ENCODE data around the gene ZNF329. TPM values are rescaled to one million over a fixed set of nuclear protein-coding genes. Genes with fewer than 3 reads are reported as not detected.
"Not testable (repeated sequence)": the region's sequence is repeated elsewhere in the genome, so short reads cannot be mapped to it uniquely, and the experiment has no call there.

ZNF329 gene
- total and polyA plus RNA-seq, 2 donors from 2014 or later = 8.4 to 12.5 TPM

DNA sequence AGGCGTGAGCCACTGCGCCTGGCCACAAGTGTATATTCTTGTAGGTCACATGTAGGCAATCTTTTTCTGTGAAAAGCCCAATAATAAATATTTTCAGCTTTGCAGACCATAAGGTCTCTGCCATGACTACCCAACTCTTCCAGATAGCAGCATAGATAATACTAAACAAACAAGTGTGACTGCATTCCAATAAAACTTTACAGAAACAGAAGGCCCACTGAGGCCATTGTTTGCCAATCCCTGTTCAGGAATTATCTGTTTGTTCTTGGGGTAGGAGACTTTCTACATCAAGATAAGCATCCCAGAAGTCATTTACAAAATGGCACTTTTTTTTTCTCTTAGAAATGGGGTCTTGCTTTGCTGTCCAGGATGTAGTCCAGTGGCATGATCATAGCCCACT, 2.8 kb upstream of the ZNF329 start:
- FAIRE-seq (no peak), DNase-seq (no peak)
- Histone ChIP-seq H3K4me3 (ENCODE audit: low read length in 3 of 3) (peak overlapping the region in 2 of 3 donors; percentile 84 to 88), H3K4me1 (ENCODE audit: control insufficient read depth in 2 of 3, insufficient read depth in 2 of 3, low read depth in 1 of 3, low read length in 3 of 3) (peaks cover 0 to 18% (median 6%) of the 10 kb centered on the region in 3 donors), H3K9ac (ENCODE audit: low read length in 3 of 3) (peak overlapping the region in 1 of 3 donors; percentile 92), H3K27ac (ENCODE audit: low read depth in 2 of 2, low read length in 2 of 2) (no peak overlapping the region), H3K9me3 (ENCODE audit: control insufficient read depth in 2 of 3, insufficient read depth in 1 of 3, low read length in 3 of 3) (no peaks in the 10 kb centered on the region), H3K27me3 (ENCODE audit: control insufficient read depth, insufficient read depth, low read length) (no peaks in the 10 kb centered on the region), H3K36me3 (ENCODE audit: control insufficient read depth in 2 of 3, insufficient read depth in 3 of 3, low read length in 3 of 3) (no peaks in the 10 kb centered on the region)
- TF ChIP-seq, protein P1, sequence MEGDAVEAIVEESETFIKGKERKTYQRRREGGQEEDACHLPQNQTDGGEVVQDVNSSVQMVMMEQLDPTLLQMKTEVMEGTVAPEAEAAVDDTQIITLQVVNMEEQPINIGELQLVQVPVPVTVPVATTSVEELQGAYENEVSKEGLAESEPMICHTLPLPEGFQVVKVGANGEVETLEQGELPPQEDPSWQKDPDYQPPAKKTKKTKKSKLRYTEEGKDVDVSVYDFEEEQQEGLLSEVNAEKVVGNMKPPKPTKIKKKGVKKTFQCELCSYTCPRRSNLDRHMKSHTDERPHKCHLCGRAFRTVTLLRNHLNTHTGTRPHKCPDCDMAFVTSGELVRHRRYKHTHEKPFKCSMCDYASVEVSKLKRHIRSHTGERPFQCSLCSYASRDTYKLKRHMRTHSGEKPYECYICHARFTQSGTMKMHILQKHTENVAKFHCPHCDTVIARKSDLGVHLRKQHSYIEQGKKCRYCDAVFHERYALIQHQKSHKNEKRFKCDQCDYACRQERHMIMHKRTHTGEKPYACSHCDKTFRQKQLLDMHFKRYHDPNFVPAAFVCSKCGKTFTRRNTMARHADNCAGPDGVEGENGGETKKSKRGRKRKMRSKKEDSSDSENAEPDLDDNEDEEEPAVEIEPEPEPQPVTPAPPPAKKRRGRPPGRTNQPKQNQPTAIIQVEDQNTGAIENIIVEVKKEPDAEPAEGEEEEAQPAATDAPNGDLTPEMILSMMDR (IDR thresholded peaks at IDR 0.05; ENCODE audit: borderline replicate concordance, extremely low read depth, insufficient read depth) = no peak
- intact Hi-C loops (cut with DNase I) = no loop called here

GRCh38 chr19:58147475-58147874, 3.1 kb downstream of the ZNF329 start:
- H3K9ac ChIP-seq (ENCODE audit: low read length in 3 of 3); H3K27me3 ChIP-seq (ENCODE audit: control insufficient read depth, insufficient read depth, low read length); H3K27ac ChIP-seq (ENCODE audit: low read depth in 2 of 2, low read length in 2 of 2); H3K4me1 ChIP-seq (ENCODE audit: control insufficient read depth in 2 of 3, insufficient read depth in 2 of 3, low read depth in 1 of 3, low read length in 3 of 3); H3K36me3 ChIP-seq (ENCODE audit: control insufficient read depth in 2 of 3, insufficient read depth in 3 of 3, low read length in 3 of 3); FAIRE-seq; DNase-seq; intact Hi-C loops (cut with DNase I); H3K4me3 ChIP-seq (ENCODE audit: low read length in 3 of 3): not testable (repeated sequence)
- H3K9me3 ChIP-seq (ENCODE audit: control insufficient read depth in 2 of 3, insufficient read depth in 1 of 3, low read length in 3 of 3) = peaks cover 2 to 19% (median 7%) of the 10 kb centered on the region in 3 donors

GRCh38 chr19:58145849-58146248, 4.7 kb downstream of the ZNF329 start:
- H3K4me3 ChIP-seq (ENCODE audit: low read length in 3 of 3) = no peak overlapping the region
- TF ChIP-seq, protein P1 (IDR thresholded peaks at IDR 0.05; ENCODE audit: borderline replicate concordance, extremely low read depth, insufficient read depth) = no peak
- no peak overlapping the region for H3K9ac ChIP-seq (ENCODE audit: low read length in 3 of 3)
- no peak overlapping the region for H3K27ac ChIP-seq (ENCODE audit: low read depth in 2 of 2, low read length in 2 of 2)
- no peak for FAIRE-seq
- intact Hi-C loops (cut with DNase I) = no loop called here
- H3K27me3 ChIP-seq (ENCODE audit: control insufficient read depth, insufficient read depth, low read length) = no peaks in the 10 kb centered on the region
- peaks cover 0 to 3% (median 0%) of the 10 kb centered on the region in 3 donors for H3K4me1 ChIP-seq (ENCODE audit: control insufficient read depth in 2 of 3, insufficient read depth in 2 of 3, low read depth in 1 of 3, low read length in 3 of 3)
- peaks cover 4 to 18% (median 6%) of the 10 kb centered on the region in 3 donors for H3K36me3 ChIP-seq (ENCODE audit: control insufficient read depth in 2 of 3, insufficient read depth in 3 of 3, low read length in 3 of 3)
- H3K9me3 ChIP-seq (ENCODE audit: control insufficient read depth in 2 of 3, insufficient read depth in 1 of 3, low read length in 3 of 3) = peaks cover 8 to 30% (median 10%) of the 10 kb centered on the region in 3 donors
- no peak for DNase-seq

DNA sequence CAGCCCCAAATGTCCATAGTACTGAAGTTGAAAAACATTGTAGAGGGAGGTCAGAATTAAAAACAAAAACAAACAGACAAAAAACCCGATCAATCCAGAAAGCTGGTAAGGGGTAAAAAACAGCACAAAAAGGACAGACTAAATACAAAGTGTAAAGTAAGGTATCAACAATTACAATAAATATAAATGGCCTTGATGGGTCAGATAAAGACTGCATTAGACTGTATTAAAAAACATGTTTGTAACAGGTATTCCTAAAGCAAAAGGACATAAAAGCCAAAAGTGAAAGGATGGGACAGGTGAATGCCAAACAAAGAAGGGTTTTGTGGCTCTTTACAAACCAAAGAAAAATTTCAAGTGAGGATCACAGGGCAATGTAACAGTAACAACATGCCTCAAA, 16.3 kb downstream of the ZNF329 start:
- intact Hi-C loops (cut with DNase I) = no loop called here
- FAIRE-seq = no peak
- peaks cover 20 to 53% (median 28%) of the 10 kb centered on the region in 3 donors for H3K36me3 ChIP-seq (ENCODE audit: control insufficient read depth in 2 of 3, insufficient read depth in 3 of 3, low read length in 3 of 3)
- no peaks in the 10 kb centered on the region for H3K27me3 ChIP-seq (ENCODE audit: control insufficient read depth, insufficient read depth, low read length)
- H3K27ac ChIP-seq (ENCODE audit: low read depth in 2 of 2, low read length in 2 of 2) = no peak overlapping the region
- H3K9ac ChIP-seq (ENCODE audit: low read length in 3 of 3) = no peak overlapping the region
- H3K4me3 ChIP-seq (ENCODE audit: low read length in 3 of 3) = peak overlapping the region in 1 of 3 donors; percentile 3
- DNase-seq = no peak
- TF ChIP-seq, protein P1 (IDR thresholded peaks at IDR 0.05; ENCODE audit: borderline replicate concordance, extremely low read depth, insufficient read depth) = no peak
- peaks cover 10 to 75% (median 45%) of the 10 kb centered on the region in 3 donors for H3K9me3 ChIP-seq (ENCODE audit: control insufficient read depth in 2 of 3, insufficient read depth in 1 of 3, low read length in 3 of 3)
- no peaks in the 10 kb centered on the region for H3K4me1 ChIP-seq (ENCODE audit: control insufficient read depth in 2 of 3, insufficient read depth in 2 of 3, low read depth in 1 of 3, low read length in 3 of 3)

Data from kidney (tissue), 14 donors.